ENCODE results near the gene BNC2.

Gene BNC2

DNA sequence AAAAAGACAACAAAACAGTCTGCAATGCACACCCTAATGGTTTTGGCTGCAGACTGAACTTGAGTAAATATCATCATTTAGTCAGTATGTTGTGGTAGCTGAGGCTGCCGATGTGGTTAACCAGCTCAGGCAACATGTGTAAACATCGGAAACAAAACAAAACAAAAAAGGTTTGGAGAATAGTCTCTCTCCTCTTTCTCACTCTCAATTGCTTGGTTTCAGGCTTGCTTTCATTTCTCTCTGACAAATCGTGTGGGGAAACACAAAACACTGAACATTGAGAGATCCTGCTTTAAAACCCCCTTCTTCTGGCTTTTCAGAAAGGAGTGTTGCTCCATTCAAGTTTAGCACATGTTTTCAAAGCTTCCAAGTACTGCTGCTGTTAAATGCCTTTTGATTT is 453.3 kb downstream of the BNC2 start:
- TF ChIP-seq, protein P1, sequence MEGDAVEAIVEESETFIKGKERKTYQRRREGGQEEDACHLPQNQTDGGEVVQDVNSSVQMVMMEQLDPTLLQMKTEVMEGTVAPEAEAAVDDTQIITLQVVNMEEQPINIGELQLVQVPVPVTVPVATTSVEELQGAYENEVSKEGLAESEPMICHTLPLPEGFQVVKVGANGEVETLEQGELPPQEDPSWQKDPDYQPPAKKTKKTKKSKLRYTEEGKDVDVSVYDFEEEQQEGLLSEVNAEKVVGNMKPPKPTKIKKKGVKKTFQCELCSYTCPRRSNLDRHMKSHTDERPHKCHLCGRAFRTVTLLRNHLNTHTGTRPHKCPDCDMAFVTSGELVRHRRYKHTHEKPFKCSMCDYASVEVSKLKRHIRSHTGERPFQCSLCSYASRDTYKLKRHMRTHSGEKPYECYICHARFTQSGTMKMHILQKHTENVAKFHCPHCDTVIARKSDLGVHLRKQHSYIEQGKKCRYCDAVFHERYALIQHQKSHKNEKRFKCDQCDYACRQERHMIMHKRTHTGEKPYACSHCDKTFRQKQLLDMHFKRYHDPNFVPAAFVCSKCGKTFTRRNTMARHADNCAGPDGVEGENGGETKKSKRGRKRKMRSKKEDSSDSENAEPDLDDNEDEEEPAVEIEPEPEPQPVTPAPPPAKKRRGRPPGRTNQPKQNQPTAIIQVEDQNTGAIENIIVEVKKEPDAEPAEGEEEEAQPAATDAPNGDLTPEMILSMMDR (conservative IDR thresholded peaks at IDR 0.05; ENCODE audit: low read depth, low read length), result no peak
- no peak for DNase-seq (ENCODE audit: low read depth)
- no peak overlapping the region for H3K4me3 ChIP-seq (ENCODE audit: low read length)

DNA sequence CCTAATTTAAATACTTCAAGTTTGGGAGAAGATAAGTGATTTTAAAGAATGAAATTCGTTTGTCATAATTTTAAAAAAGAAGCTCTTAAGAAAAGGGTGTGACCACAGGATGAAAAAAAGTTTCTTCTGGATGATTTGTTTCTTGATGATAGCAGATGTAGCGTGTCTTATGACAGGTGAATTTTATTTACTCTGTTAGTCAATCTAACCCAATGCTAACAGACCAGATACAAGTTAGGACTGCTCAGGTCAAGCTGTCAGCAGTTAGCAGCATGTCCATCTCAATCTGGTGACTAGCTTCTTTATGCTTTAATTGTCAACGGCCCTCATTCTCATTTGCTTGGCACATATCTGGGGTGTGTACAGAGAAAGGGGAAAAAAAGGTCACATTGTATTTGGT is 456.0 kb downstream of the BNC2 start:
- DNase-seq (ENCODE audit: low read depth), result no peak
- TF ChIP-seq, protein P1 (conservative IDR thresholded peaks at IDR 0.05; ENCODE audit: low read depth, low read length), result no peak
- no peak overlapping the region for H3K4me3 ChIP-seq (ENCODE audit: low read length)

DNA sequence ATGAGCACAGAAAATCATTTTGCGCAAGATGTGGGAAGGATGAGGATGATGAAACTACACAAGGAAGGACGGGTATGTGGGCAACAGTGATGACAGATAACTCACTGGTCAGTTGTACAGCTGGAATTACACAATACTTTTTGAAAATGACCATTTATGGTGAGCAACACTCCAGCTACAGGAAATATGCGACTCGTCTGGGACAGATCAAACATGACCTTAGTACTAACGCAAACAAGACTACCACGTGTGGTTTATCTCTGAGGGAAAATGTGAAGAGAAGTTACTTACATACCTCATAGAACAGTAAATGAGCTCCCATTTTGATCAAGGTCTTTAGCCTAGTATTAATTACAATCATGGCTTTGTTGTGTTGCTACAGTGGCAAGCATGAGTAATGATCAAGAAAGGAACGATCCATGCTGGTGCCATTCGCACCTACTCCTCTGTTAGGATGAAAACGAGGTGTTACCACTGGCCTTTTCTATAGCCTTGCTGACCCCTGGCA is 456.9 kb downstream of the BNC2 start:
- TF ChIP-seq, protein P1 (conservative IDR thresholded peaks at IDR 0.05; ENCODE audit: low read depth, low read length), result no peak
- DNase-seq (ENCODE audit: low read depth), result no peak
- H3K4me3 ChIP-seq (ENCODE audit: low read length), result no peak overlapping the region

DNA sequence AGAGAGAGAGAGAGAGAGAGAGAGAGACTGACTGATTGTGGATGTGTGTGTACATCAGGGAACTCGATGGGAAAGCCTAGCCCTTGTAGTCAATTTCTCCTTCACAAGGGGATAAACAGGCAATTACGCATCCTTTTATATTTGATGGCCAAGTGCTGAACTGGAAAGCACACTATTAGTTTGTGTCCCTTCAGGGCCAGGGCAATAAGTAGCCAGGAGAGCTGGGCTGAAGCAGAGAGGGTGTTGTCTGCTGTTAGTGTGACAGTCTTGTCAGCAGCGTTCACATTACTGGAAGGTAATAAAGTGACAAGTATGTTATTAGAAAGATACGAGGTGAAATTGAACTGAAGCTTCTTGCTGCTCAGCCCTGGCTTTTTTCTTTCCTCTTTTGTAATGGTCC is 457.7 kb downstream of the BNC2 start:
- DNase-seq (ENCODE audit: low read depth), result no peak
- TF ChIP-seq, protein P1 (conservative IDR thresholded peaks at IDR 0.05; ENCODE audit: low read depth, low read length), result no peak
- no peak overlapping the region for H3K4me3 ChIP-seq (ENCODE audit: low read length)

DNA sequence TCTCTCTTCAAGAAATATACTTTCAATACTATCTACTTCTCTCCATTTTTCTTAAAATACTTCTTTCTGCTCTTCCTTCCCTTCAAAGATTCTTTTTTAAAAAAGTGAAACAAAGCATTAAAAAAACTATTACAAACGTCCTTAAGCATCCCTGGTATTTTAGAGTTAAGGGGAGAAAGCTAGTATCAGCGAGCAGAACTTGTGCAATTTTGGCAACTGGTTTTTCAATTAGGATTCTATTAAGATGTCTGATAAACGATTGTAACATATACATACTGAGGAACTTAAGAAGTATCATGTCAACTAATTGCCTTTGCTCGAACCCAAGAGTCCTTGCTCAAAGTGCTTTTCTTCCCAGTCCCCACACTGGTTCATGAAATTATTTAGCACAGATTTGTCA is 459.2 kb downstream of the BNC2 start:
- DNase-seq (ENCODE audit: low read depth), result no peak
- no peak overlapping the region for H3K4me3 ChIP-seq (ENCODE audit: low read length)
- TF ChIP-seq, protein P1 (conservative IDR thresholded peaks at IDR 0.05; ENCODE audit: low read depth, low read length), result no peak

DNA sequence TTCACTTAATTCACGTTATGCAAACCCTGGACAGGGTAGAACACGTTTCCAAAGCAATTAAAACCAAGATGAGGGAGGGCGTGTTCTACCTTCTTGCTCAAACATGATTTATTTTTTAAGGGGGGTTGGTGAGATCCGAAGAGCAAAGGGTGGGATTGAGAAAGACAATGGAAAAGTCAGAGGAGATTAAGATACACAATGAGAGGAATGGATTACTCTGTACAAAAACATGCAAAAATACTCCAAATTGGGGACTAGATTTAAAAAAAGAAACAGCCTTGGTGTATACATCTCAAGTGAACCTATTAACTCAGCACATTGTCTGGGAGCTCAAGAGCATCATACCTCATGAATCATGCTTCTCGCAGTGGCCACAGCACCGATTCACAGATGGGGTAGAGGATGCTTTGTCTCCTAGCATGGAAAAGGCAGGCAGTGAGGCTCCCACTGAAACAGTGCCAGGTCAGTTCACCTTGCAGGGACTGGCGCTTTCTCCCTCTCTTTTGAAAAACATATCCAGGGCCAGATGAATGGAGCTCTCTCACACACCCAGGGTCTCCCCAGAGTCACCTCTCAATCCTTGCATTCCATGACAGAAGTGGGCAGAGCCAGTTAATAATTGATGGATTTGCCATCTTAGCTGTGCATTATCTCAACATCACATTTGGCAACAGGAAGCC is 459.7 kb downstream of the BNC2 start:
- H3K4me3 ChIP-seq (ENCODE audit: low read length), result no peak overlapping the region
- no peak for DNase-seq (ENCODE audit: low read depth)
- TF ChIP-seq, protein P1 (conservative IDR thresholded peaks at IDR 0.05; ENCODE audit: low read depth, low read length), result no peak

DNA sequence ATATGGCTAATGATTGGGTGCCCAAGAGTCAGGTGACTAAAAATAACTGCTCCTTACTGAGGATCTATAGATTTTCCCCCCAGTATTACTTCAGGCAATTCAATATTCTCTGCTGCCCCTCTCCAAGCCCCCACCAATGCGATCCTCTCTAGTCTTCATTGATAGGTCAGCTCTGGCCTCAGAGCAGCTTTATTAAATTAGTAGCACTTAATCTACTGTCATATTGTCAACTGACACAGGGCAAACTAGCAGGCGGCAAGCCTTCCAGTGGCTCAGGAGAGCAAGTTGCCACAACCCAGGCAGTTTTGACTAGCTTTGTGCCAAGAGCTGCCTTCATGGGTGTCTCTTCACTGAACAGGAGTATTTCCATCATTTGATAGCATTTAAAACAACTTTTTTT is 462.9 kb downstream of the BNC2 start:
- TF ChIP-seq, protein P1 (conservative IDR thresholded peaks at IDR 0.05; ENCODE audit: low read depth, low read length), result no peak
- no peak overlapping the region for H3K4me3 ChIP-seq (ENCODE audit: low read length)
- no peak for DNase-seq (ENCODE audit: low read depth)
